NCI-H1436 (cell line): ENCODE results near the gene DCAF7.
A peak's percentile ranks its signal among the peaks of the same experiment; 100 is the strongest.

Experiments used
- DNase-seq: peaks from one replicate; lab custom pipeline; 2025; lab: John Stamatoyannopoulos, UW

The DCAF7 gene

GRCh38 chr17:63544467-63545301, 5.6 kb upstream of the DCAF7 start:
- no peak for DNase-seq

- no peak for DNase-seq
Observed at GRCh38 chr17:63546308-63547082, 3.8 kb upstream of the DCAF7 start.

- DNase-seq, result no peak
Observed at GRCh38 chr17:63547083-63547523, 3.2 kb upstream of the DCAF7 start.

GRCh38 chr17:63549289-63549945, 860 bp upstream of the DCAF7 start:
- no peak for DNase-seq

- peak; percentile 44 for DNase-seq
Observed at GRCh38 chr17:63550817-63551639, 751 bp downstream of the DCAF7 start.

GRCh38 chr17:63552211-63552610, 1.9 kb downstream of the DCAF7 start:
- no peak for DNase-seq

- DNase-seq, result no peak
Observed at GRCh38 chr17:63555500-63556156, 5.4 kb downstream of the DCAF7 start.

- no peak for DNase-seq
Observed at GRCh38 chr17:63557416-63557815, 7.1 kb downstream of the DCAF7 start.

GRCh38 chr17:63558441-63558840, 8.2 kb downstream of the DCAF7 start:
- DNase-seq, result no peak

- no peak for DNase-seq
Observed at GRCh38 chr17:63561819-63562218, 11.5 kb downstream of the DCAF7 start.

GRCh38 chr17:63563339-63563738, 13.1 kb downstream of the DCAF7 start:
- DNase-seq, result no peak

- DNase-seq, result no peak
Observed at GRCh38 chr17:63564562-63564961, 14.3 kb downstream of the DCAF7 start.

- DNase-seq, result no peak
Observed at GRCh38 chr17:63567229-63567628, 17.0 kb downstream of the DCAF7 start.

- no peak for DNase-seq
Observed at GRCh38 chr17:63568563-63568962, 18.3 kb downstream of the DCAF7 start.

GRCh38 chr17:63571632-63572310, 21.5 kb downstream of the DCAF7 start:
- DNase-seq, result no peak

- DNase-seq, result no peak
Observed at GRCh38 chr17:63573634-63574033, 23.4 kb downstream of the DCAF7 start.

- no peak for DNase-seq
Observed at GRCh38 chr17:63578027-63578768, 27.9 kb downstream of the DCAF7 start.

- no peak for DNase-seq
Observed at GRCh38 chr17:63578769-63579111, 28.5 kb downstream of the DCAF7 start.

GRCh38 chr17:63579633-63580032, 29.4 kb downstream of the DCAF7 start:
- DNase-seq, result no peak

- no peak for DNase-seq
Observed at GRCh38 chr17:63587770-63588169, 37.5 kb downstream of the DCAF7 start.
